GM19035 (cell line): ENCODE measurements around the gene CWC22.
"Not testable (repeated sequence)": the region's sequence is repeated elsewhere in the genome, so short reads cannot be mapped to it uniquely, and the experiment has no call there.

Experiments used
- ATAC-seq: cut with Tn5 transposase; IDR thresholded peaks from one replicate; pipeline ENCODE4 v1.9.1; 2021; ENCODE audit not compliant: unreplicated experiment

The CWC22 gene

DNA sequence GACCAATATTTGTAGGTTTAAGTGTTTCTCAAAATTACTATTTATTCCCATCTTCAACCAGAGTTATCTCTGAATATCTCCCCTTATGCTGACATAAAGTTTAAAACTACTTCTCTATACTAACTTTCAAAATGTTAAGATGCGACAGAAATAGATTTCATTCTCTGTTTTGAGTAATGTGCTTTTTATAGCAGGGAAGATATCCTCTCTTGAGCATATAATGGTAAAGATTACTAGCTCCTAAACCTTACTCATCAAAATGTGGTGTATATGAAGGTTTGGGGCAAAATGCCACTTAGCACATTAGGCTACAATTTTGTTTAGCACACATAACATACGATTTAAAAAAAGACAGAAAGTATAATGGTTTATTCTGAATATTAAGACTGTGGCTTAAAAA lies 54.4 kb downstream of the CWC22 start:
- ATAC-seq: no peak

DNA sequence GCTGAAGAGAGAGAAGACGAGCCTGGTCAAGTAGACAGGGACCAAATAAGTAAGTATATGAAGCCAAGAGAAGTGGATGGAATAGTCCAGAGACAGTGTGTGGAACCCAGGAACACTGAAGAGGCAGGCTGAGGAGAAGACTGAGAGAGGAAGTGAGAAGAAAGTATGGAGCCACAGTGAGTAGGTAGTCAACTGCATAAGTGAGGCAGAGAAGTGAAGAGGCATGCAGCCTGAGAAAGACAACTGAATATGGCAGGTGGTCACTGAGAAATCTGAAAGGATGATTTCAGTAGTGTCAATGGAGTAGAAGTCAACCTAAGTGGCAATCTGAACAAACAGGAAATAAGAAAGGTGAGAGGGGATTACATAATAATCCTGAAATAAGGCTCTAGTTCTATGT lies 55.4 kb downstream of the CWC22 start:
- no peak for ATAC-seq

DNA sequence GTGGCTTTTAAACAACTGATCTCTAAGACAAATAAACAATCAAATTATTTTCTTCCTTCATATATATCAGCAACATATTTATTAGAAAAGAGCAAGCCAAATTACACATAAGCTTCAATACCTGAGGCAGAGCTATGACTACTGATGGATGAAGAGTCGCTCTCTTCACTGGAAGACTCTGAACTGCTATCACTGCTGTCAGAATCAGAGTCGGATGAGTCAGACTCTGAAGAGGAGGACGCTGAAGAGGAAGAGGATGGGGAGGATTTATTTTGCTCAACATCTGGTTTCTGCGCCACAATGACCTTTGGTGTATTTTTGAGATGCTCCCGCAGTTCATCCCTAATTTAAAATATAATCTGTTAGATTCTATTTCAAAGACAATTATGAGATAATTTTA lies 56.7 kb downstream of the CWC22 start:
- ATAC-seq: no peak

DNA sequence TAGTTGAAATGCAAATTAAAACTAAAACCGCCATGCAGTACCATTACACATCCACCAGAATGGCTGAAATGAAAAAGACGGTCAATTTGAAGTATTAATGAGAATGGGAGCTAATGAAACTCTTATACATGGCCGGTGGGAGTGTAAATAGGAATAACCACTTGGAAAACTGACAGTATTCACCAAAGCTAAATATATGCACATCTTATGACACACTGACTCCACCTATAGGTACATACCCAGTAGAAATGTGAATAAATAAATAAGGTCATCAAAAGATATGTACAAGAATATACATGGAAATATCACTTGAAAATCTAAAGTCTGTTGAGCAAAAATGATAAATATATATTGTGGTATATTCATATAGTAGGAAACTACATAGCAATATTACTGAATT lies 57.7 kb downstream of the CWC22 start:
- ATAC-seq: no peak

DNA sequence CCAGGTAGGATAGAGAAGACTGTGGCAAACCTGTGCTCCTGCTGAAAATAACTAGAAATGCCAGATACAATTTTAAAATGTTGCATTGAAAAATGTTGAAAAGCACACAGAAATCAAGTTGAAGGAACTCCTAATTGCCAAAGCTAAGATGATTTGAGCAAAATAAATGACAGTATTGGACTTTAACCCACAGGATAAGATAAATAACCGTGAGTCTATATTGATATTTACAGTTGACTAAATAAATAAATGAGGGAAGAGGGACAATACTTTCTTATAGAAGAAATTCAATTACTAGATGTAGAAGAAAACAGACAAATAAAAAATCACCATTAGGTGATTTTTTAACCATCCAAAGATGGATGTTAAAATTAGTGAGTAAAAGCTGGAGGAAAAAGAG lies 59.0 kb downstream of the CWC22 start:
- no peak for ATAC-seq

DNA sequence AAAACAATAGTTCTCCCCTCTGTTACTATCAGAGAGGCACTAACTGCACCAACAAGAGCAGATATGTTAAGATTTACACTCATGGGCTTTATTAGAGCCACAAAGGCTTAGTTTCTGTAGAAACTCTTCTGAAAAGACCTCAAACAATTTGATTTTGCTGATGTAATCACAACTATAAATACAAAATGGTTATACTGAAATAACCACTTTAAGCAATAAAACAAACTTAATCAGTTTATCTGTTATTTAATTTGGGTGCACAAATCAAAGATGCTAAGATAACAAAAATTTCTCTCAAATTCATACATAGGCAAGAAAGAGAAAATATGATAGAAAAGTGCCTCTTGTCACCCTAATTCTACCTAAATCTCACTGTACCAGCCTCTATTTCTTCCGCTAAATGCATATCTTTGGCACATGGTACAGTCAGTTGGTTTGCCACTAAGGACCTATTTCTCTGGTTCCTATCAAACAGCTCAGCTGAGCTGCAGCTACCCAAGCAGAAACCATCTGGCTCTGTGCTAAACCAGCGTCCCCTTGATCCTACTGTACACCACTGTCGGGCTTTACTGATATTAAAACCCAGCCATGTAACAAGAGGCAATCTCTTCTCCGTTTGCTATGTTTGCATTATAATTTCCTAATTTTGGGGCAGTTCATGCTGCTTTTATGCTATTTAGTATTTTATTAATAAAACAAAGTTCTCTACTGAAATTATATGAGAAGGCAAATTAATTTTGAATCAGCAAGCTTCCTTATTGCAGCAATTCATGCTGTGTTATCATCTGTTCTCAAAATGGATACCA lies 60.1 kb downstream of the CWC22 start:
- ATAC-seq: no peak

DNA sequence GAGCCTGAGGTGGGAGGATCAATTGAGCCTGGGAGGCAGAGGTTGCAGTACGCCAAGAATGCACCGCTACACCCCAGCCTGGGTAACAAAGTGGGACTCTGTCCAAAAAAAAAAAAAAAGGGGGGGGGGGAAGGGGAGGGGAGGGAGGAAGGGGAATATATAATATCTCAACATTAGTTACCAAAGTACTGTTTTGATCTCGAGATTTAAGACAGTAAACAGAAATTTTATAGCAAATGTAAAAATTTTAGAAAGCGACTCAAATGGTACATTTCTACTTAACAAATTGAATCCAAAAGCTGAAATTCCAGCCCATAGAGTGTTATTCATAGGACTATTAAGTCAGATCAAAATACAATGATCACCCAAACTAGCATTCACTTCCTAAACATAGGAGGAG lies 60.8 kb downstream of the CWC22 start:
- no peak for ATAC-seq

DNA sequence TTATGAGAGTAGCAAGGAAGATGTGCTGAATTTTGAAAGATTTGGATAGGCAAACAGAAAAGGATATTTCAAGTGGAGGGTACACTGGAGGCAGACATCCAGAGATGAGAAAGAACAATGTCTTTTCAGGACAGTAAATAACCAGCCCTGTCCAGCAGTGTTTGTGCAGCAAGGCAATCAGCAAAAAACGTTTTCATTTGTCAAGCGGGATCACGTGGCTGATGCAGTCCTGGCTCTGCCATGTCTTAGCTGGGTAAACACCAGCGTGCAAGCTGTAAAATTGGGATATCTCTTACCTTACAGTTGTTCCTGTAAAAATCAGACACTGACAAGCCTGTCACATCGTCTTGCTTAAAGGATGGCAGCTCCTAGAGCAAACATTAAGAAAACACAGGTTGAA lies 67.8 kb downstream of the CWC22 start:
- no peak for ATAC-seq

DNA sequence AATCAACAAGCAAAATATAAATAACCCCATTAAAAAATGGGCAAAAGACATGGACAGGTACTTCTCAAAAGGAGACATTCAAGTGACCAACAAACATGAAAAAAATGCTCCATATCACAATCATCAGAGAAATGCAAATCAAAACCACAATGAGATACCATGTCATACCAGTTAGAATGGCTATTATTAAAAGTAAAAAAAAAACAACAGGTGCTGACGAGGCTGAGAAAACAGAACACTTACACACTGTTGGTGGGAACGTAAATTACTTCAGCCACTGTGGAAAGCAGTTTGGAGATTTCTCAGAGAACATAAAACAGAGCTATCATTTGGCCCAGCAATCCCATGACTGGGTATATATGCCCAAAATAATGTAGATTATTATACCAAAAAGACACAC lies 69.1 kb downstream of the CWC22 start:
- ATAC-seq: no peak

DNA sequence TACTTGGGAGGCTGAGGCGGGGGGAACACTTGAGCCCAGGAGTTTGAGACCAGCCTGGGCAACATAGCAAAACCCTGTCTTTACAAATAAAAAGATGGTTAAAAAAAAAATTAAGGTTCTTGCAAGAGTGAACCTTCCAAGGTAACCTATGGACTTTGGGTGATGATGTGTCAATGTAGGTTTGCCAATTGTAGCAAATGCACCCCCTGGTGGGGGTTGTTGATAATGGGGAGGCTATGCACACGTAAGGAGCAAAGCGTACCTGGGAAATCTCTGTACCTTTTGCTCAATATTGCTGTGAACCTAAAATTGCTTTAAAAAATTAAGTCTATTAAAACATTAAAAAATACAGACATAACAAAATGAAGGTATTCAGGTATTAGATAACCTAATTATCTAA lies 70.4 kb downstream of the CWC22 start:
- ATAC-seq: no peak

DNA sequence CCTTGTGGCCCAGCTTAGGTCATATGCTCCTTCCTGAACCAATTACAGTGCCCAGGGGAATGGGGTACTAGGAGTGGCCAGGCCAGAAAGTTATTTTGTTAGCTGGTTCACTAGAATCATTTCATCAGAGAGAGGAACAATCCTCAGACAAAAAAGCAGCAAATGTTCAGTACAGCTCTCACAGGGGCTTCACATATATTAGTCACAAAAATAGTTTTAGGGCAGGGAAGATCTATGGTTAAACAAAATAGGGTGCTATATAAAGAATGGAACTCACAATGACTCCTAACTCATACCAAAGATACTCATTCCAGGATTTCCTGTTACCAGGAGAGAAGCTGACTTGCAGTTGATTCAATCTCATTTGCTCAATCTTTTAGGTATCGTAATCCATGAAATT lies 71.0 kb downstream of the CWC22 start:
- no peak for ATAC-seq

DNA sequence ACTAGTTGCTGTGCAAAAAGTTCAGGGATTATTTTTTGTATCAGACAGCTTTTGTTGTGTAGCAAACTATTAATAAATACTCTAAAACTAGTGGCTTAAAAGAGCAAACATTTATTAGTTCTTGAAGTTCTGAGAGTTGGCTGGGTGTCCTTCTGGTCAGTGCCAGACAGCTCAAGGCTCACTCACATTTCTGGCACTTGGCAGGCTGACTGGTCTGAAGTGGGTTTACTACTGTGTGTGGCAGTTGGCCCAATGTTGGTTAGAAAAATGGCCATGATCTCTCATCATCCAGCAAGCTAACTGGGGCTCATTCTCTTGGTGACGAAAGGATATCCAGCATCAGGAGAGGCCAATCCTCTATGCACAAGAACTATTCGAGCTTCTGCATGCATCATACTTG lies 74.3 kb downstream of the CWC22 start:
- no peak for ATAC-seq

DNA sequence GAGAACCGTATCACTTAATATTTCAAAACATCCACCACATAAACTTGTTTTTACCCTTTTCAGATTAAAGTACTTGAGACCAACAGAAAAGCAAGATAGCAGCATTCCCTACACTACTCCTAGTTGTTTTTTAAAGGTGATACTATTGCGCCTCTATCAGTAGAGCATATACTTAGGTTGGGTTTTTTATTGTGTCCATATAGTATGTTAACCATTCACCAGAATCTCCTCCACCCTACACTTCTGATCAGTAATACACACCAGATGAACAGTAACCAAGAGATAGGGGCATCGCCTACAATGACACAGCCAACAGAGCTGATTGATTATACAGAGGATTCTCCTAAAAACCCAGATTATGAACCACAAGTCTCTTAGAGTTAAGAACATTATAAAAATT lies 75.6 kb downstream of the CWC22 start:
- ATAC-seq: no peak

DNA sequence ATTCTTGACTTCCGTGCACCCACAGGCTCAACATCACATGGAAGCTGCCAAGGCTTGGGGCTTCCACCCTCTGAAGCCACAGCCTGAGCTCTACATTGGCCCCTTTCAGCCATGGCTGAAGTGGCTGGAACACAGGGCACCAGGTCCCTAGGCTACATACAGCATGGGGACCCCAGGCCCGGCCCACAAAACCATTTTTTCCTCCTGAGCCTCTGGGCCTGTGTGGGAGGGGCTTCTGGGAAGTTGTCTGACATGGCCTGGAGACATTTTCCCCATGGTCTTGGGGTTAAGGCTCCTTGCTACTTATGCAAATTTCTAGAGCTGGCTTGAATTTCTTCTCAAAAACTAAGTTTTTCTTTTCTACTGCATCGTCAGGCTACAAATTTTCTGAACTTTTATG lies 77.1 kb downstream of the CWC22 start:
- ATAC-seq: not testable (repeated sequence)

DNA sequence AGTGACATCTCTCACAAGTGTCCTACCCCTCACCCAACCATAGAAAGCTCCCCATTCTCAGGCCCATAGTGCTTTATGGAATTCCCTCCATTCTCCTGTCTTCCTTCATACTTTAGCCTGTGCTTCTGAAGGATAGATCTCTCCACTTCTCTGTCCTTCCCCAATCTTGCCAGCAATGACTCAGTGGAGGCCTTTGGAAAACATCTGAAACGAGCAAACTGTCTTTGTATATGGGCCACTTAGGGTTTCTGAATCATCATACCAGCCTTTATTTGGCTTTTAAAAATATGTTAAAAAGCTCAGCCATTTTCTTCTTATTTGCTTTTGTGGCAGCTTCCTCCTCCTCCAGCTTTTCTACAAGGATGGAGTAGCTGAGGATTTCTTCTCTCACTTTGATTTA lies 80.1 kb downstream of the CWC22 start:
- no peak for ATAC-seq

DNA sequence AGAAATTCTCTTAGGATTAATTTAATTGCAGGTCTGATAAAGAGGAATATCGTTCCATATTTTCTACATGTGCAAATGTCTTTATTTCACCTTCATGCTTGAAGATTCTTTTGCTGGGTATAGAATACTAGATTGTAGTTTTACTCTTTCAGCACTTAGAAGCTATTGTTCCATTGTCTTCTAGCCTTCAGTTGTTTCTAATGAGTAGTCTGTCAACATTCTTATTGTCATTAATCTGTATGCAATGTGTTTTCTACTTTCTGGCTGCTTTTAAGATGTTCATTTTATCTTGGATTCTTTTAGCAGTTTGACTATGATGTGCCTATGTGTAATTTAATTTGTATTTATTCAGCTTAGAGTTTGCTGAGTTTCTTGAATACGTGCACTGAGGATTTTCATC lies 81.4 kb downstream of the CWC22 start:
- no peak for ATAC-seq

DNA sequence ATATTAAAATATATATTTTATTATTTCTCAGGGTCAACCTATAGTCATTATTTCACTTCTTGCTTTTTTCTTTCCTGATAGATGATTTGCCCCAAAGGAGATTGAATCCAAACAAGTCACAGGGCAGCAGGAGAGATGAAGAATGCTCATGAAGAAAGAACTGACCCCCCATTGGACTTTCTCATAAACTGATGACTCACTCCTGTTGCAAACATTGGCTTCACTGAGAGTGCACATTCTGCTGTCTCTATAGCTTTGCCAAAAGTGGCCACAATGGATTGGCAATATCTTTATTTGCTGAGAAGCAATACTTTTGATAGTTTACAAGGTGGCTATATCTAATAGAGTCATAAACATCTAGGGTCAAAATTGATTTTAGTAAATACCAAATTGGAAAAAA lies 89.8 kb downstream of the CWC22 start:
- no peak for ATAC-seq

DNA sequence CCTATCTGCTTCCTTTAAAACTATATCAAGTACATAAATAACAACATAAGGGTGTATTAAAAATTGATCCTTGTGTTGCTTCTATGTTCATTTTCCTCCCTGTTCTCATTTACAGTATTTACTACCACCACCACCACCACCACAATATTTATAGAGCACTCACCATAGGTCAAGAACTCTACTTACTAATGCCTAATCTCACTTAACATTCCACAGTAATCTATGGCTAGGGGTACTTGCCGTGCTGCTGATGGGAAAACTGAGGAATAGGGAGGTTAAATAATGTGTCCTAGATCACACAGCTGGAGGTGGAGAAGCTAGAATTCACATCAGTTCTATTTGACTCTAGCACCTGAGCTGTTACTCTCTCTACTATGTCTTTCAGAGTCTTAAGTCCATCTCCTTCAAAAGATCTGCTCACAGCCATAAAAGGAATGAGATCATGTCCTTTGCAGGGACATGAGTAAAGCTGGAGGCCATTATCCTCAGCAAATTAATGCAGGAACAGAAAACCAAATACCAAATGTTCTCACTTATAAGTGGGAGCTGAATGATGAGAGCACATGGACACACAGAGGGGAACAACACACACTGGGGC lies 91.6 kb downstream of the CWC22 start:
- ATAC-seq: no peak

DNA sequence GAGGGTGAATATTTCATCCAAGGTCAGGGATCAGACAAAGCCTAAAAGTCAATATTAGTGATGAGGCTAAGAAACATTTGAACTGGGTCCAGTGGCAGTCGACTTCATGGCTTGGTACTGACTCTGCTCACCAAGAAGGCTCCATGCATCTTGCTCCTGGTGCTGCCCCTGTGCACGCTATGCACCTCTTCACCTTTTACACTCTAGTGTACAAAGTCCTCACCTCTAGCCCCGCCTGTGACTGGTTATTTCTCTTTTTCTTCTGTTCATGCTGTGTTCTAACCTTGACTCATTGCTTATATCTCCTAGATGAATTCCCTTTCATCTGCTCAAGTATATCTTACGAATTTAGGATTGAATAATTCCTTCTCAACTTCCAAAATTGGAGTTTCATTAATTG lies 93.3 kb downstream of the CWC22 start:
- ATAC-seq: no peak

DNA sequence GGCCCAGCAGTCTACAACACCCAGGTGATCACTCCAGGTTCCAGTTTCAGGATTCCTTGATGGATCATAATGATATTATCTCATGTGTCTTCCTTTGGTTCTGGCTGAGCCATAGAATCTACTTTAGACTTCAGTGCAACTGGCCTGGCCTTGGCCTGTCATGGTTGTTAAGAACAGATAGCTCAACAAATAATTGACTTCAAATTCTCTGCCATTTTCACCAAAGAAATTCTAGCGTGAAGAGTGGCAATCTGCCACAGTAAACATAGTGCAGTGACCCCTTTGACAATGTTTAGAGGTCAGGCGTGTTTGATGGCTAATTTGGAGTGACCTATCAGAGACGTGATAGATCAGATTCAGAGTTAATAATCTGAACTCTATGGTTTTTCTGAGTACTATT lies 95.5 kb downstream of the CWC22 start:
- ATAC-seq: no peak

DNA sequence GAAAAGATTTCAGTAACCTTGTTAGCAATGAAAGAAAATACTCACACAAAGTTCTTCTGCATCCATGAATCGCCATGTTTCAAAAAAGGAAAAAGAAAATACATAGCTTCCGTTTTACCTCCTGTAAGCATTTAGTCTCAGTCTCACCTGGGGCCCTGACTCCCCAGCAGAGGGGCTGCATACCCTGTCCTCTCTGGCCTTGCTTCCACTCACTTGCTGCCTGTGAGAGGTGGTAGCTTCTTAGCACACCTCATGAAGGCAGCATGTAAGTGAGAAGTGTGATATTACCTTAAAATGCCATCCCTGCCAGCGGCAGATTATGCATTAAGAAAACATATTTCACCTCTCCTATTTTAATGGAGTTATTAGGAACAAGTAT lies 96.4 kb downstream of the CWC22 start:
- no peak for ATAC-seq

DNA sequence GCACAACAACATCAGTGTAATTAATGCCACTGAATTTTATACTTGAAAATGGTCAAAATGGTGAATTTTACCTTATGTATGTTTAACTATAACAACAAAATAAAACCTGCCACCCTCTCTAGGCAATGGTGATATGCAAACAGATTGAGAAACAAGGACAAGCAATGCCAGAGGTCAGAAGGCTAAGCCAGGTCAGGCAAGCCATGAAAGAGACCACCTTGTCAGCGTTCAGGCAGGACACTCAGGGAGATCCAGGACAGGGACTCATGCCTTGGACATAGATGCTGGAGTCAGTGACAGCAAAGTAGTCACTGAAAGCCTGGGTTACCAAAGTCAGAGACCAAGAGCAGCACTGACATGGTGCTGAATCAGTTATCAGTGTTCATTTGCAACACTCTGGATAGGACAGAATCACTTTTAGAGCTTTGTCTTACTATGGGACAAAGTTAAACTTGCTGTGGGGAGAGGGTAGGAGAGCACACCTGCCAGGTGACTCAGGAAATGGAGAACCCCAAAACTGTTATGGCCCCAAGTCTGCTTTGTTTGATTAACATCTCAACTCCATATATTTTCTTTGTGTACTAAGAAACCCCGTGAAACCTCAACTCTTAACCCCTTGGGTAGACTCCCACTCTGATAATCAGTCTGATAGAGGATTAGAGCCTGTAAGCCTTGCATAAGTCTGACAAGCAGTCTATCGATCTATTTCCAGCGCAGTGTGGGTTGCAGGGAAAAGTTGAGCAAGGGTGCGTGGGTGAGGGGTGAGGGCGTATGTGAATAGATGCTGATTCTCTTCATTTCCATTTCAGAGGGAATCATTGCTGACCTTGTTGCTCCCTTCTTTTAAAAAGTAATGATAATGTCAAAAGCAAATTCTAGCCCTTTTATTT lies 97.0 kb downstream of the CWC22 start:
- ATAC-seq: no peak
